Body of pancreas (tissue), 4 donors: ENCODE results near the gene AUH.

ENCODE experiments used
- CTCF ChIP-seq, 7 experiments: fragments of 450-650 bp in 4 of 7; fragments of 200-600 bp in 3 of 7; sonication (generic) in 3 of 7; IDR thresholded peaks; one replicate each; pipeline ENCODE4 v1.5.1; 2016 to 2019; ENCODE audit warnings: antibody characterized with exemption in 7 of 7
- POLR2A ChIP-seq, 3 donors: fragments of 450-650 bp; IDR thresholded peaks; one replicate each; pipeline ENCODE4 v1.6.1; 2016; ENCODE audit warnings: antibody characterized with exemption in 3 of 3, mild to moderate bottlenecking in 2 of 3

- TF ChIP-seq CTCF (IDR thresholded peaks at IDR 0.05) (no peak), POLR2A (IDR thresholded peaks at IDR 0.05) (no peak)
Measured at GRCh38 chr9:91266448-91266847, 95.3 kb downstream of the AUH start.
